Transverse colon (tissue), 4 donors: Measurements from ENCODE around the gene PLCXD3.

Source experiments
- CTCF ChIP-seq, 5 experiments: fragments of 200-600 bp in 3 of 5; fragments of 450-650 bp in 2 of 5; sonication (generic) in 3 of 5; IDR thresholded peaks; 1 replicate in 2 of 5; 2 replicates in 3 of 5; pipeline ENCODE4 v1.5.1; 2016 to 2017; ENCODE audit warnings: antibody characterized with exemption in 5 of 5, inconsistent platforms in 3 of 5, mild to moderate bottlenecking in 2 of 5, moderate library complexity in 1 of 5
- POLR2AphosphoS5 ChIP-seq, 3 donors: sonication (generic); formaldehyde crosslinking; IDR thresholded peaks; one replicate each; pipeline ENCODE4 v1.6.1; 2016; ENCODE audit warnings: antibody characterized with exemption in 3 of 3

- TF ChIP-seq POLR2AphosphoS5 (IDR thresholded peaks at IDR 0.05) (no peak), CTCF (IDR thresholded peaks at IDR 0.05) (peak in 1 of 5 experiments; percentile 11)
These were observed 163.8 kb downstream of the PLCXD3 start for GRCh38 chr5:41346609-41347008.
